Measurements from ENCODE around the gene PIF1. TPM values are rescaled to one million over a fixed set of nuclear protein-coding genes. Genes with fewer than 3 reads are reported as not detected.
"Not testable (repeated sequence)": the region's sequence is repeated elsewhere in the genome, so short reads cannot be mapped to it uniquely, and the experiment has no call there.

The PIF1 gene
- total and polyA plus RNA-seq, 2 experiments from 2014 or later, result 7.4 to 70.9 TPM

GRCh38 chr15:64803526-64803925 lies 21.9 kb downstream of the PIF1 start:
- Histone ChIP-seq H3K4me1 (ENCODE audit: low read depth) (peaks cover 48% of the 10 kb centered on the region), H3K4me3 (no peak overlapping the region), H3K27me3 (no peaks in the 10 kb centered on the region), H3K27ac (peak overlapping the region; percentile 75), H3K36me3 (no peaks in the 10 kb centered on the region), H3K9me3 (ENCODE audit: low read depth) (no peaks in the 10 kb centered on the region)
- no peak for TF ChIP-seq CTCF (IDR thresholded peaks at IDR 0.05; ENCODE audit: low read depth, low read length)
- no peak for DNase-seq (ENCODE audit: low read depth in 1 of 2, low spot score in 1 of 2)

- Histone ChIP-seq H3K4me3 (no peak overlapping the region), H3K9me3 (ENCODE audit: low read depth) (no peaks in the 10 kb centered on the region), H3K4me1 (ENCODE audit: low read depth) (peaks cover 34% of the 10 kb centered on the region), H3K27me3 (no peaks in the 10 kb centered on the region), H3K36me3 (no peaks in the 10 kb centered on the region), H3K27ac (peak overlapping the region; percentile 95)
- DNase-seq (ENCODE audit: low read depth in 1 of 2, low spot score in 1 of 2), result no peak
- no peak for TF ChIP-seq CTCF (IDR thresholded peaks at IDR 0.05; ENCODE audit: low read depth, low read length)
Observed at GRCh38 chr15:64800476-64800875, 25.0 kb downstream of the PIF1 start.

- H3K36me3 ChIP-seq; H3K4me3 ChIP-seq; H3K9me3 ChIP-seq (ENCODE audit: low read depth); H3K27me3 ChIP-seq; DNase-seq (ENCODE audit: low read depth in 1 of 2, low spot score in 1 of 2): not testable (repeated sequence)
- Histone ChIP-seq H3K4me1 (ENCODE audit: low read depth) (peaks cover 27% of the 10 kb centered on the region), H3K27ac (peak overlapping the region; percentile 75)
Observed at GRCh38 chr15:64798905-64799304, 26.5 kb downstream of the PIF1 start.

GRCh38 chr15:64795921-64796320 lies 29.5 kb downstream of the PIF1 start:
- not testable (repeated sequence) for H3K36me3 ChIP-seq; H3K9me3 ChIP-seq (ENCODE audit: low read depth); H3K4me3 ChIP-seq; H3K27me3 ChIP-seq; DNase-seq (ENCODE audit: low read depth in 1 of 2, low spot score in 1 of 2); H3K4me1 ChIP-seq (ENCODE audit: low read depth); H3K27ac ChIP-seq

- not testable (repeated sequence) for H3K4me1 ChIP-seq (ENCODE audit: low read depth); H3K27me3 ChIP-seq; H3K9me3 ChIP-seq (ENCODE audit: low read depth); H3K27ac ChIP-seq; H3K36me3 ChIP-seq; H3K4me3 ChIP-seq; DNase-seq (ENCODE audit: low read depth in 1 of 2, low spot score in 1 of 2)
Observed at GRCh38 chr15:64795299-64795698, 30.1 kb downstream of the PIF1 start.

- TF ChIP-seq CTCF (IDR thresholded peaks at IDR 0.05; ENCODE audit: low read depth, low read length), result no peak
- no peaks in the 10 kb centered on the region for H3K4me1 ChIP-seq (ENCODE audit: low read depth)
- H3K27me3 ChIP-seq, result no peaks in the 10 kb centered on the region
- peak overlapping the region; percentile 62 for H3K27ac ChIP-seq
- H3K4me3 ChIP-seq, result no peak overlapping the region
- no peaks in the 10 kb centered on the region for H3K36me3 ChIP-seq
- no peak for DNase-seq (ENCODE audit: low read depth in 1 of 2, low spot score in 1 of 2)
- no peaks in the 10 kb centered on the region for H3K9me3 ChIP-seq (ENCODE audit: low read depth)
Observed at GRCh38 chr15:64792282-64792681, 33.2 kb downstream of the PIF1 start.

- no peak for TF ChIP-seq CTCF (IDR thresholded peaks at IDR 0.05; ENCODE audit: low read depth, low read length)
- no peak for DNase-seq (ENCODE audit: low read depth in 1 of 2, low spot score in 1 of 2)
- Histone ChIP-seq H3K9me3 (ENCODE audit: low read depth) (no peaks in the 10 kb centered on the region), H3K4me1 (ENCODE audit: low read depth) (peaks cover 5% of the 10 kb centered on the region), H3K36me3 (no peaks in the 10 kb centered on the region), H3K4me3 (no peak overlapping the region), H3K27ac (peak overlapping the region; percentile 27), H3K27me3 (no peaks in the 10 kb centered on the region)
Observed at GRCh38 chr15:64791401-64791800, 34.0 kb downstream of the PIF1 start.
